ENCODE results near the gene CYP17A1.
"Not testable (repeated sequence)": the region's sequence is repeated elsewhere in the genome, so short reads cannot be mapped to it uniquely, and the experiment has no call there.

CYP17A1 gene

DNA sequence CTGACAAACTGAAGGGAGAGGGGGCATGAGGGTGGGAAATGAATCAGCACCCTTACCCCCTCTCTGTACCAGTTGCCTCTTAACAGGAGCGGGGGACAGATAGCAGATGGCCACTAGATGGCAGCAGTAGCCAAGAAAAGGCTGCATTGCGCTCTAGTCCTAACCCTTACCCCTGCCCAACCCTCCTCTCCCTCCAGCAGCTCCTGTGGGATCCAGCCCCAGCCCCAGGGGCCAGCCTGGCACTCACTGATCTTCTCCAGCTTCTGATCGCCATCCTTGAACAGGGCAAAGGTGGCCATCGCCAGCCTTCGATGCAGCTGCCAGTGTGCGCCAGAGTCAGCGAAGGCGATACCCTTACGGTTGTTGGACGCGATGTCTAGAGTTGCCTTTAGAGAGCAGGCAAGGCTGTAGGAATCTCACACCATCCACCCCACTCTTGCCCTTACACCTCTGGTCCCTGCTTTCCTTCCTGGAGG is 2.2 kb downstream of the CYP17A1 start:
- peak; percentile 85 to 90 (median 90) for DNase-seq

DNA sequence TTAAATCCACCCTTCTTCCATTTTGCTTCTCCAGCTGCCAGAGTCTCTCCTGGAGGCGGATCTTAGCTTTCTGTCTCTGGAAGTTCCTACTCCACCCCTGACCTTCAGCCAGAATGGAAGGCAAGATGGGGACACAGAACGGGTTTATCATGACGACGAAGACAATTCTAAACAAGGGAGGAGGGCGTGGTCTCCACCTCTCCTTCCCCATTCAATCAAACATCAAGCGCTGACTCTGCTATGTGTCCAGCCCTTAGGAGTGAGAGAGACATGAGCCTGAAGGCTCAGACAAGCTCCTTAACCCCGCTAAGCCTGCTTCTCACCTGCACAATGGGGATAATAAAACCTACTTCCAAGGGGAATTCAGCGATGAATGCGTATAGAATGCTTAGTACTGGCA is 3.1 kb downstream of the CYP17A1 start:
- DNase-seq: no peak

DNA sequence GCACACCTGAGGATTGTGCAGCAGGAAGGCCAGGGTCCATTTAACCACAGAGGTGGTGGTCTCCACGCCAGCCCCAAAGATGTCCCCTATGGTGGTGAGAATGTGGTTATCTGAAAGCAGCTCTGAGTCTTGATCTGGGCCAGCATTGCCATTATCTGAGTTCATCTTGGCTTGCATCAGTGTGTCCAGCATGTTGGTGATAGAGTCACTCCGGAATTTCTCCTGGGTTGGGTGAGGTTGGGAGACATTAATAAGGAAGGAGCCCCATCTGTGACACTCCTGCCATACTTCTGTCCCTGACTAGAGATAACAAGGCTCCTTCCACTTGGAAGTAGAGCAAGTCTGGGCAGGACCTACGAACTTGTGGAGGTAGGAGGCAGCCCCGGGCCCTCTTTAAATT is 4.2 kb downstream of the CYP17A1 start:
- DNase-seq: no peak

DNA sequence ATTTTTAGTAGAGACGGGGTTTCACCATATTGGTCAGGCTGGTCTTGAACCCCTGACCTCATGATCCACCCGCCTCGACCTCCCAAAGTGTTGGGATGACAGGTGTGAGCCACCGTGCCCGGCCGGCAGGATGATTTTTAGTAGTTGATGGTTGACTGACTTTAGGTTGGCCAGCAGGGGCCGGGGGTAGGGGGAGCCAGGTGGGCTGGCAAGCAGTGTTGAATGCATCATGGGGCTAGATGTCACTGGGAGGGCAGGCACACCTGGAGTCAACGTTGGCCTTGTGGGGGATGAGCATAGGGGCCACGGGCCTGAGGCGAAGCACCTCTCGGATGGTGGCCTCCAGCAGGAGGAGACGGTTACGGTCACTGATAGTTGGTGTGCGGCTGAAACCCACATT is 5.0 kb downstream of the CYP17A1 start:
- no peak for DNase-seq

DNA sequence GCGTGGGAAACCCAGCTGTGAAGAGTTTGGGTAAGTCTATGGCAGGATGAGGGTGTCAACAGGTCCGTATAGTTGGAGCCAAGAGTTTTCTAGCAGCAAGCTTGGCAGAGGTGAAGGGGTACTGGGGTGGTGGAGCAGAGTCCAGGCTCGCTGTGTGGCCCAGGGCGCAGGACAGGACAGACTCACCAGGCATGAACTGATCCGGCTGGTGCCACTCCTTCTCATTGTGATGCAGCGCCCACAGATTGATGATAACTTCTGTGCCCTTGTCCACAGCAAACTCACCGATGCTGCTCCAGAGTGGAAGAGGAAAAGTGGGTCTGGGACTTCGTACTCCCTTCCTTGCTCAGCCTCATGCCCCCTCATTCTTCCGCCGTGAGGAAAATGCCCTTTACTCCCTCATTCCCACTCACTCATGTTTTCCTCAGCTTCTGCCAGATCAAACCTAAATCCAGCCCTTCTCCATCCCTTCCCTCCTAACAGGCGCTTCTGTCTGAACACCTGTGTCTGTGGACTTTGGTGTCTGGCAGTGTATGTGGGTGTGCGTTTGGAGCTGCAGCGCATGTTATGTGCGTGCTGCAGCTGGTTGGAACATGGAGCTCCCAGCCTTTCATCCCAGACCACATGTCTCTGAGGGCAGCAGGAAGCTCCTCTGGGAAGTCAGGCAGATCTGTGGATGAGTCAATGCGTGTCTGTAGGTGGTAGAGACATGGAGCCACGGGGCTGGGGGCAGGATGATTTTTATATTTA is 5.7 kb downstream of the CYP17A1 start:
- DNase-seq: no peak

DNA sequence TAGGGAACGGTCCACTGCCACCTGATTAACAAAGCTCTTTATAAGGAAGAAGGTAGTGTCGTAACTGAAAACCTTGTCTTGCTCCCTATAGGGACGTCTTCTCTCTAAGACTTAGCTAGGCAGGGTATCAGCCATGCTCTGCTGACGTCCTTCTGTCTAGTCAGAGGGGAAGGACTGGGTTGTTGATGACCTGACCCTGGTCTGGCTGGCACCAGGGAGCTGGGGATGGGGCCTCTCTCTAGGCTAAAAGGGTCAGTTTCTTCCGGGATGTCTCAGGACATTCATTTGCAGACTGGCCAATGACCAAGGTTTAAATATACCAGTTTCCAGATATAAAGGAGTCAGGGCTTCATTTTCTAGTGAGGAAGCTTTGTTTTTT is 9.6 kb downstream of the CYP17A1 start:
- DNase-seq: no peak

DNA sequence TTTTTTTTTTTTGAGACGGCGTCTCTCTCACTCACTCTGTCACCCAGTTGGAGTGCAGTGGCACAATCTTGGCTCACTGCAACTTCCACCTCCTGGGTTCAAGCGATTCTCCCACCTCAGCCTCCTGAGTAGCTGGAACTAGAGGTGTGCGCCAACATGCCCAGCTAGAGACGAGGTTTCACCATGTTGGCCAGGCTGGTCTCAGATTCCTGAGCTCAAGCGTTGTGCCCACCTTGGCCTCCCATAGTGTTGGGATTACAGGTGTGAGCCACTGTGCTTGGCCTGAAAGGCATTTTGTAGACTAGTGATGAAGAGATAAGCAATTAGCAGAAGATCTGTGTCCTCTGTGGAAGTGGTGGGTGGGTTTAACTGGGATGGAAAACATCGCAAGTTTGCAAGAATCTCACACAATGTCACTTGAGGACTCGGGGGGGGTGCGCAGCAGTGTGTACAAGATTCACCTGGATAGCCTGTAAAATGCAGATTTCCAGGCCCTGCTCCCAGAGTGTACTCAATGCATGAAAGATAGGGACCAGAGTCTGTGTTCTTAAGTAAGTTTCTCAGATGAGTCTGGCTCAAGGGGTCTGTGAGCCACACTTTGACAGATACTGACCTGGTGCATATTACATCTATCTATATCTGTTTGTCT is 10.9 kb downstream of the CYP17A1 start:
- no peak for DNase-seq

DNA sequence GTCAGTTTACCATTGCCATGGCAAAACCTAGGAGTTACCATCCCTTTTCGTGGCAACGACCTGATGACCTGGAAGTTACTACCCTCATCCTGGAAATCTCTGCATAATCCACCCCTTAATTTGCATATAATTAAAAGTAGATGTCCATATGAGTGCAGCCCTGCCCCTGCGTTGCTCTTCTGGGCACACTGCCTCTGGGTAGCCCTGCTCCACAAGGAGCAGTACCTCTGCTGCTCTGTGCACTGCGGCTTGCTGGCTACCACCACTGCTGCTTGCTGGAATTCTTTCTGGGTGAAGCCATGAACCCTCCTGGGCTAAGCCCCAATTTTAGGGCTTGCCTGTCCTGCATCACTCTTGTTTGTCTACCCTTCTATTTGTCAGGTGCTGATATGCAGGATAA is 12.5 kb downstream of the CYP17A1 start:
- DNase-seq: no peak

DNA sequence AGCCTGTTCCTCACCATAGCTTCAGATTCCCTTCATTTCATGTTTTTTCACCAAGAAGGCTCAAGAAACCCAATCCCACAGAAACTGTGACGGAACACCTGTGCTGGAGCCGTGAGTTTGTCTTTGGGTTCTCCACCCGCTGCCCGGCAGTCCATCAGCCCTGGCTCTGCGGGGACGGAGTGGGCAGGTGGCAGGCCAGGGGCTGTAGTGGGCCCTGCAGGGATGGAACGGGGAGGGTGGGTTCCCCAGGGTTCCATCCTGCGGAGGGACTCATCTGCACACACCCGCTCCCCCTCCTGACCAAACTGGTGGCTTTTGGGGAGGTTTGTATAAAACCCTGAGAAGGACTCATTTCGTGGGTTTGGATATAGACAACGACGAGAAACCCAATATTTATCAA is 15.0 kb downstream of the CYP17A1 start:
- no peak for DNase-seq

DNA sequence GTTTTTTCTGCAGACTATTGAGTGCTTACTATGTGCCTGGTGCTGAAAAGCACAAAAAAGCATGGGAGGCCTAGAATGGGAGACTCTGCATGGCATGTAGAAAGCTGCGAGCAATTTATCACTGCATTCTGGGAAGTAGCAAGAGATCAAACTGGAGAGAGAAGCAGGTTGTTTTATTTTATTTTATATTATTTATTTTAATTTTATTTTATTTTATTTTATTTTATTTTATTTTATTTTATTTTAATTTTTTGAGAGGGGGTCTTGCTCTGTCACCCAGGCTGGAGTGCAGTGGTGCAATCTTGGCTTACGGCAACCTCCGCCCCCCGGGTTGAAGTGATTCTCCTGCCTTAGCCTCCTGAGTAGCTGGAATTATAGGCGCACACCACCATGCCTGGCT is 17.2 kb downstream of the CYP17A1 start:
- DNase-seq: not testable (repeated sequence)

DNA sequence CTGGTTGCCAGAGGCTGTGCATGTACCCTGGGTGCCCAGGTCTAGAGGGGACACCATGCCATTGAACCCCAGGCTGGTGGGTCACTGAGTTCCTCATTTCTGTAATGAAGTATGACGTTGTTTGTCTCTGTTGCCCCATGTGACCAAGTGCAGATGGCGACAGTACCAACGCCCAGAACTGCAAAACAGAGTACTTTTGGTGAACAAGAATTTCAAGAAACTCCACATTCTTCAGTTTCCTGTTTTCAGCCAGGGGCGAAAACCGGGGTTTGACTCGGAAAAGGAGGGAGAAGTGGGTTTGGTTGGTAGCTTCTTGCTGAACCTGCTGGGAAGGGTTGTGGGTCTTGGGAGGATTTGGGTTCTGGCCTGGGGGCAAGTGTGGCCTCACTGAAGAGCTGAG is 18.2 kb downstream of the CYP17A1 start:
- peak; percentile 69 to 78 (median 76) for DNase-seq

DNA sequence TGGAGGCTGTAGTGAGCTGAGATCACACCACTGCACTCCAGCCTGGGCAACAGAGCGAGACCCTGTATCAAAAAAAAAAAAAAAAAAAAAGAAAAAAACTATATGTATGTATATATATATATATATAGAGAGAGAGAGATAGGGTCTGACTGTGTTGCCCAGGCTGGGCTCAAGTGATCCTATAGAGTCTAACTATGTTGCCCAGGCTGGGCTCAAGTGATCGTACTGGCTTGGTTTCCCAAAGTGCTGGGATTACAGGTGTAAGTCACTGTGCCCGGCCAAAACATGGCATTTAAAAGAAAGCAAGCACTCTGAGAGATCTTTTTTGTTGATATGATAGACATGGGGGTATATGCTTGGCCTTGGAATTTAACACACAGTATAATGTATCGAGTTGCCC is 20.0 kb downstream of the CYP17A1 start:
- DNase-seq: no peak

DNA sequence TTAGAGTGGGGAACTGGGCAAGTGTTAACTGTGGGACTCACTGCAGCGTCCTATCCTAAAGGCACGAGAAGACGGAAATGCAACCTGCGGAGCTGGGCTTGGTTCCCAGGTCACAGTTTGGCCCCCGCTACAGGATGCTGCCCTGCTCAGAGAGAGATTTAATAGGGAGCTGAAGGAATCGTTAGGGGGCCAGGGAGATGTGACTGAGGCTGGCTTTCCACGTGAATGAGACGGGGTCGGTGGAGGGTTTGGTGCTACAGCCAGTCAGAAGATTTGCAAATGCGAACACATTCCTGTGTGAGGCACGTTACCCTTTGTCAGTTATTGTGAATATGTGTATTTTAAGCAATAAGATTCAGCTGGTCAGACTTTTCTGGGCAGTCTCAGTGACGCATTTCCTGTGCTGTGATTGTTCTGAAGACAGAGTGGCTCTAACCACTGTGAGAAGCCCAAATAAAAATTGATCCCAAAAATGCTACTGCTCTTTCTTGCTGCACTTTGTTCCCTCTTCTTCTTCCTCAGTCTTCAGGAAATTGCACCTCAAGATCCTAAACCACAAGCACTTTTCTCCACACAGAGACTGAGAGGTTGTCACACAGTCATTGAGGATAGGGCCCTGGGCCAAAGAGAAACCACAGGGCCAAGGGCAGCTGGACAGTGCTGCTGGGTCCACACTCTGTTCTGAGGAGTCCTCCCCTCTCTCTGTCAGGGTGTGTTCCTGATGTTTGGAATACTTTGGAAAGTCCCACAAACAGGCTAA is 21.2 kb downstream of the CYP17A1 start:
- DNase-seq: peak; percentile 69 to 89 (median 83)

DNA sequence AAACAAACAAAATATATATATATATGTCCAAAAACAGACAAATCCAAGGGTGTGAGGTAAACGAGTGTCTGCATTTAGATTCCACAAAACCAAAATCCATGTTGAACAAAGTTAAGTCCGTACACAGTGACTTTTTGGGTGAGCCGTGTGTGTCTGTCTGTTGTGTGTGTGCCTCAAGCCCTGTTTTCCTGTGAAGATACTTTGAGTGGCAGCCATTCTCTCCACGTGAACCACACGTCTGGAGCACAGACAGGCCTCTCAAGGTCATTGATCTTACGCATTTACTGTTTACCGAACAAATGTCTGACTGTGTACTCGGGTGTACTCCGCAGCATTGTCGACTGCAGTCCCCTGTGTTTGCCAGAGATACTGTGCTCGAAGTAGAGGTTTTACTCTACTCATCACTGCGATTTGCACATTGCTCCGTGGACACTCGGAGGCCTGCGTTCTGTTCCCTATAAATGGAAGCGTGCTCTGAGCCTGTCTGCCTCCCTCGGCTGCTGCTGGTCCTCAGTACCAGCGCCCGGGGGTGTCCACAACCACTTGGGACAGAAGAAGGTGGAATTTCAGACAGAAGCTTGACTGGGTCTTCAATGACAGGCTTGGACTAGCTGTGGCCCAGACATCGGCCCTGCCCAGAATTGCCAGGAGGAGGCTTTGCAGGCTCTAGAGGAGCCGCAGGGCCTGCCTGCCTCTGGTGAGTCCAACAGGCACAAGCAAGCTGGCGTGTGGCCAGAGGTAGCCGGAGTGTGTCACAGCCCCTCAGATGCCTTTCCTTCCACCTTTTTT is 22.1 kb downstream of the CYP17A1 start:
- DNase-seq: peak; percentile 31 to 52 (median 44)

DNA sequence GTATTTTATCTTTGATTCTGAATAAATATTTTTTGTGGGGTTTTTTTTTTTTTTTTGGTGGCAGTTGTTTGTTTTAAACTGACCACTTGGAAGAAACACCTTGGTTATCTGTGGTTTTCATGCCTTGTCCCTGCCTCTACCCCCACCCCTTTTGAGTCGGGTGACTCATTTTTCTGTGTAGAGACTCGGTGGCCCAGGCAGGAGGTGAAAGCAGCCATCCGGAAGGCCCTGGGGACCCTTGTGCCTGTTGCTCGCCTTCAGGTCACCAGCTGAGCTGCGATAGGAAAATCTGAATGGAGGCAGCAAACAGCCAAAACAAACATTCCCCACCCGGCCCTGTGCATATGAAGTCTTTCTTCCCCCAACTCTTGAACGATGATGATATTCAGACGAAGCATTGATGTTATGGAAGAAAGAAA is 22.8 kb downstream of the CYP17A1 start:
- DNase-seq: no peak

DNA sequence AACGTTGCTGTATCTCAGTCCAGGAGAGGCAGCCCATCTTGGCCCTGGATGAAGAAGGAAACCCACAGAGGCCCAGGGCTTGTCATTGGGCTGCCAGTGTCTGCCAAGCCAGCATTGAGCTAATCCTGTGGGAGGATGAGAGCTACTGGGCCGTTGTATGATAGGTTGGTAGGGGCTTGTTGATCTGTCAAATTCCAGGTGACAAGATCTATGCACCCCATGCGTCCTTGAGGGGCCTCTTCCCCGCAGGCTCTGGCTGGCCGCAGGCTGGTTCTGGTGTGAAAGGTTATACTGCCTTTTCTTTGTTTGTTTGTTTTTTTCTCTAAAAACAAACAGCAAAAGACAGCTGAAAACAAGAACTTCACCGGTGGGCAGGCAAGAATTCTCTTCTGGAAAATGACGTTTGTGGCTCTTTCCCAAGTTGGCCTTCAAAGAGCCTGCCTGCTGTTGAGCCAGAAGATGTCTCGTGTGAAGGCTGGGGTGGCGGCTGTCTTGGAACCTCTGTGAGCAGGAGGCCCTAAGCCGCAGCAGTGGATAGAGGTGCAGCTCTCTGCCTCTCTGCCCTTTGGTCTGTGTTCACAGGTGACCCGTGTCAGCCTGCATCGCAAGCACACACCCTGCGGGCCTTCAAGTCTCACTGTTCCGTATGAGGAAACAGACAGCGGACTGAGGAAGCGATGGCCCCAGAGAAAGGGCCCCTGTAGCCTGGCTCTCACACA is 23.3 kb downstream of the CYP17A1 start:
- no peak for DNase-seq

DNA sequence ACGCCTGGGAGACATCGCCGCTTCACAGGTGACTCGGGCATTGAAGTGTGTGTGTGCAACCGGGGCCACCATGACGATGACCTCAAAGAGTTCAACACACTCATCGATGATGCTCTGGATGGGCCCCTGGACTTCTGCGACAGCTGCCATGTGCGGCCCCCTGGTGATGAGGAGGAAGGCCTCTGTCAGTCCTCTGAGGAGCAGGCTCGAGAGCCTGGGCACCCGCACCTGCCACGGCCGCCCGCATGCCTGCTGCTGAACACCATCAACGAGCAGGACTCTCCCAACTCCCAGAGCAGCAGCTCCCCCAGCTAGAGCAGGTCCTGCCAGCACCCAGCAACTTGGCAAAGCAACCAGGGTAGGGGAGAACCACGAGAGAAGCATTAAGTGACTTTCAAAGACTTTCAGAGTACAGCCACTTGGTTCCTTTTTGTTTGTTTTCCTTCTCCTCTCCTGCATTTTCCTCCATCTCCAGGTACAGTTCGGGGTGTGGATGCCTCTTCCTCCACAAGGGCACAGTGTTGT is 24.1 kb downstream of the CYP17A1 start:
- no peak for DNase-seq

DNA sequence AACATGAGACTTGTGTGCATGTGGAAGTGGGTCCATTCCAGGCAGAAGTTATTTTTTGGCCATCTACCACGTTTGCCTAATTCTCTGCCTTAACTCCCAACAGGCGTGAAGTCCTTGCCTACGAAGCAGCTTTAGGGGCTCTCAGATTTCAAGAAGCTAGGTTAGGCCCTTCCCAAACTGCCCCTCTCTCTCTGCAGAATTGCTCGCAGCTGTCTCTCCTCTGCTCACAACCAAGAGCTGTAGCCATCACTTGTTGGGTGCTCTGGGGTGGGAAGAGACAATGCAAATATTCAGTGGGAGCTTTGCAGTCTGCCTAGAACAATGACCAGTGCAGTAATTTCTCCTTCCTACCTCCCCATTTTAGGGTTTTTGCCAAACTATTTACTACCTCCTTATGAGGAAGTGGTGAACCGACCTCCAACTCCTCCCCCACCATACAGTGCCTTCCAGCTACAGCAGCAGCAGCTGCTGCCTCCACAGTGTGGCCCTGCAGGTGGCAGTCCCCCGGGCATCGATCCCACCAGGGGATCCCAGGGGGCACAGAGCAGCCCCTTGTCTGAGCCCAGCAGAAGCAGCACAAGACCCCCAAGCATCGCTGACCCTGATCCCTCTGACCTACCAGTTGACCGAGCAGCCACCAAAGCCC is 24.9 kb downstream of the CYP17A1 start:
- peak; percentile 59 to 67 (median 66) for DNase-seq

DNA sequence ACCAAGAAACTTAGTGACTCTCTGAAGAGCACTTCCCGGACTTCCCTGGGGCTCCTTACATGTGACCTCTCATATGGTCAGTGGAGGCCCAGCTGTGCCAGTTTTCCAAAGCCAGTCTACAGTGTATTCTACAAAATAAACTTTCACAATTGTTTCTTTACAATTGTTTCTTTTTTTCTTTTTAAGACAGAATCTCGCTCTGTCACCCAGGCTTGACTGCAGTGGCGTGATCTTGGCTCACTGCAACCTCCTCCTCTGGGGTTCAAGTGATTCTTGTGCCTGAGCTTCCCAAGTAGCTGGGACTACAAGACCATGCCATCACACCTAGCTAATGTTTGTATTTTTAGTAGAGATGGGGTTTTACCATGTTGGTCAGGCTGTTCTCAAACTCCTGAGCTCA is 25.9 kb downstream of the CYP17A1 start:
- DNase-seq: no peak

DNA sequence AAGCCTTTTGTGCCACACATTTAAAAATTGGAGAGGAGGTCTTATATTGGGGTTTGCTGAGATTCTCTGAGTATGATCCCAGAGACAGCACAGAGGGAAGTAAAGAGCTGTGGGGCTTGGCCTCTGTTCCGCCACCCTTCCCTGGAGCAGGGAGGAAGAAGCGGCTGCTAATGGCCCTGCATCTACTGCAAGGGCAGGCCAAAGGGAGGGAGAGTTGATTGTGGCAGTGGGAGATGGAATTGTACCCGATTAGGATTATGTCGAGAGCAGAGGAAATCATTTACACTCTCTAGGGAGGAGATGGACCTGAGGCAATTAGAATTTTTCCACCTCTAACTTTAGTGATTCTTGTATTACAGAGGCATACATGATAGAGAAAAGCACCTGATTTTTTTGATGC is 28.8 kb downstream of the CYP17A1 start:
- no peak for DNase-seq

DNA sequence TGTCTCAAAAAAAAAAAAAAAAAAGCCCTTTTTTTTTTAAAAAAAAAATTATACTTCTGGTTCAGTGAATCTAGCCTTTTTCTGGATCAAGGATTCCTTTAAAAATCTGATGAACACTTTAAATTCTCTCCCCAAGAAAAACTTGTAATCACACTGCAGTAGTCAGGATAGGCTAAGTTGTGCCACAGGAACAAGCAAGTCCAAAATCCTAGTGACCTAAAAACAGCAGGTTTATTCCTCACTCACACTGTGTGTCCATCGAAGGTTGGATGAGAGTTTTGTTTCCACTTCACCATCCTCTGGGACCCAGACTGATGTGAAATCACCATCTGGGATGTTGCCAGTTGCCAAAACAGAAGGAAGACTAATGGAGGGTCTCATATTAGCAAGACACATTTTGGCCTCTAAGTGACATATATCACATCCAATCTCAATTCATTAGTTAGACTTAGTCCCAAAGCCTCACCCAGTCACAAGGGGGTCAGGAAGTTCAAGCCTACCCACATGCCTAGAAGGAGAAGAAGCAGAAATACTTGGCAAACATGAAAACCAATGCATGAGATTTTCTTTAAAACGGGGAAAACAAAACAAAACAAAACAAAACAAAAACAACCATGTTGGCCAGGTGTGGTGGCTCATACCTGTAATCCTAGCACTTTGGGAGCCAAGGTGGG is 32.7 kb downstream of the CYP17A1 start:
- DNase-seq: peak; percentile 43 to 47 (median 44)
